NB4 (cell line): ENCODE measurements around the gene PDE4B.

Experiments
- MYC ChIP-seq: IDR thresholded peaks from 2 replicates; pipeline ENCODE4 v1.6.1; 2011; ENCODE audit warnings: low read depth, low read length
- POLR2A ChIP-seq: IDR thresholded peaks from 2 replicates; pipeline ENCODE4 v1.6.1; 2011; ENCODE audit warnings: mild to moderate bottlenecking; ENCODE audit not compliant: insufficient read length; ENCODE audit errors: extremely low read depth
- TF ChIP-seq, protein P1 (sequence below): IDR thresholded peaks from one replicate; pipeline ENCODE4 v1.5.1; 2012; ENCODE audit warnings: low read depth, low read length
- TF ChIP-seq, protein P2 (sequence below): IDR thresholded peaks from 2 replicates; pipeline ENCODE4 v1.6.1; 2011; ENCODE audit warnings: low read depth, low read length

DNA sequence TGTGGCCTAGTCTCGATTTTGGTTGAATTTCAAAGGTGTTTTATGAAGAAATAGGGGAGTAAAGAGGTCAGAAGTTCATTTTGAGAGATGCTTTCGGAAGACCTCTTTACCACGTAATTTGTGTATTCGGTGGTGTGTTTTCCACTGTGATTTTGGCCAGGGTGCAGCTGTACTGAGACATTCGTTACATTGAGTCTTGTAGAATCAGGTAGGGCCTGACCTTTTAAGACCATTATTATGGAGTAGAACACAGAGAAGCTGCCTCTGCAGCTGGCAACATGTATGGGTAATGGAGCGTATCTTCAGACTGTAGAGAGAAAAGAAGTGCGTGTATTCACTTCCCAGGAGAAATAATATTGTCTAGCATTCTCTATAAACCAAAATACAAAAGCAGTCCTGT lies 326.5 kb downstream of the PDE4B start:
- TF ChIP-seq, protein P1, sequence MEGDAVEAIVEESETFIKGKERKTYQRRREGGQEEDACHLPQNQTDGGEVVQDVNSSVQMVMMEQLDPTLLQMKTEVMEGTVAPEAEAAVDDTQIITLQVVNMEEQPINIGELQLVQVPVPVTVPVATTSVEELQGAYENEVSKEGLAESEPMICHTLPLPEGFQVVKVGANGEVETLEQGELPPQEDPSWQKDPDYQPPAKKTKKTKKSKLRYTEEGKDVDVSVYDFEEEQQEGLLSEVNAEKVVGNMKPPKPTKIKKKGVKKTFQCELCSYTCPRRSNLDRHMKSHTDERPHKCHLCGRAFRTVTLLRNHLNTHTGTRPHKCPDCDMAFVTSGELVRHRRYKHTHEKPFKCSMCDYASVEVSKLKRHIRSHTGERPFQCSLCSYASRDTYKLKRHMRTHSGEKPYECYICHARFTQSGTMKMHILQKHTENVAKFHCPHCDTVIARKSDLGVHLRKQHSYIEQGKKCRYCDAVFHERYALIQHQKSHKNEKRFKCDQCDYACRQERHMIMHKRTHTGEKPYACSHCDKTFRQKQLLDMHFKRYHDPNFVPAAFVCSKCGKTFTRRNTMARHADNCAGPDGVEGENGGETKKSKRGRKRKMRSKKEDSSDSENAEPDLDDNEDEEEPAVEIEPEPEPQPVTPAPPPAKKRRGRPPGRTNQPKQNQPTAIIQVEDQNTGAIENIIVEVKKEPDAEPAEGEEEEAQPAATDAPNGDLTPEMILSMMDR = no peak
- TF ChIP-seq POLR2A (no peak), MYC (no peak)
- TF ChIP-seq, protein P2, sequence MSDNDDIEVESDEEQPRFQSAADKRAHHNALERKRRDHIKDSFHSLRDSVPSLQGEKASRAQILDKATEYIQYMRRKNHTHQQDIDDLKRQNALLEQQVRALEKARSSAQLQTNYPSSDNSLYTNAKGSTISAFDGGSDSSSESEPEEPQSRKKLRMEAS = no peak
